Stimulated activated effector memory CD8-positive, alpha-beta T cell treated with anti-CD3 and anti-CD28 coated beads, Interleukin-12 subunit alpha, Interleukin-12 subunit beta, amount 100 ng/mL, for 72 hours (primary cell): ENCODE measurements around the gene SZT2.
A peak's percentile ranks its signal among the peaks of the same experiment; 100 is the strongest.

Source experiments
- ATAC-seq: fragments of 150-1000 bp; cut with Tn5 transposase; 2 replicates; pipeline ENCODE4 v1.10.0; 2021
- DNase-seq, 2 donors: peaks; one replicate each; pipeline ENCODE4 v3.0.0; 2021 to 2022; ENCODE audit warnings: low spot score in 2 of 2
- H3K27ac Mint-ChIP-seq: one replicate; pipeline ENCODE4 v1.8.0; 2022; ENCODE audit warnings: mild to moderate bottlenecking, mixed read lengths
- H3K36me3 Mint-ChIP-seq: one replicate; pipeline ENCODE4 v1.8.0; 2022; ENCODE audit warnings: mild to moderate bottlenecking, mixed read lengths
- H3K4me1 Mint-ChIP-seq: one replicate; pipeline ENCODE4 v1.8.0; 2022; ENCODE audit warnings: mixed read lengths
- H3K4me3 Mint-ChIP-seq: one replicate; pipeline ENCODE4 v1.8.0; 2022; ENCODE audit warnings: mild to moderate bottlenecking, mixed read lengths
- H3K9me3 Mint-ChIP-seq: one replicate; pipeline ENCODE4 v1.8.0; 2022; ENCODE audit warnings: mixed read lengths

Gene SZT2

GRCh38 chr1:43437031-43437973 lies 47.6 kb downstream of the SZT2 start:
- no peak for DNase-seq
- H3K4me3 Mint-ChIP-seq: no peak overlapping the region
- H3K27ac Mint-ChIP-seq: peak overlapping the region; percentile 34
- ATAC-seq: no peak
- H3K4me1 Mint-ChIP-seq: no peaks in the 10 kb centered on the region
- H3K36me3 Mint-ChIP-seq: peaks cover 64% of the 10 kb centered on the region
- no peaks in the 10 kb centered on the region for H3K9me3 Mint-ChIP-seq

DNA sequence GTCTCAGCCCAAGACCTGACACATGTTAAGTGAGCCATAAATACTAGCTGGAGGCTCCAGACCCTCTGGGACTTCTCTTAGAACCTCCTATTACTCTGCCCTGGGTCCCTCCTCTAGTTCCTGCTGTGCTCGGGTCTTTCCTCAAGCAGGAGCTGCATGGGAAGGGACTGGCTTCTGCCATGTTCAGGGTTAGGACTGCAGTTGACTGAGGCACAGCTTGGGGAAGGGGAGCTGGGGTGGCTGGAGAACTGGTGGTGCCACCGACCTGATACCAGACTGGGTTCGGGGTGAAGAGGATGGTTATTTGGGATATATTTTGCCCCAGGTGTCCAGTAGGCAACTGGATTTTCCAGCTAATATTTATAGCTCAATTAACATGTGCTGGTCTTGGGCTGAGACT lies 48.3 kb downstream of the SZT2 start:
- no peak for ATAC-seq
- no peaks in the 10 kb centered on the region for H3K4me1 Mint-ChIP-seq
- DNase-seq: no peak
- peaks cover 64% of the 10 kb centered on the region for H3K36me3 Mint-ChIP-seq
- peak overlapping the region; percentile 34 for H3K27ac Mint-ChIP-seq
- H3K9me3 Mint-ChIP-seq: no peaks in the 10 kb centered on the region
- no peak overlapping the region for H3K4me3 Mint-ChIP-seq

GRCh38 chr1:43438576-43438952 lies 48.9 kb downstream of the SZT2 start:
- no peaks in the 10 kb centered on the region for H3K4me1 Mint-ChIP-seq
- H3K36me3 Mint-ChIP-seq: peaks cover 64% of the 10 kb centered on the region
- no peak for ATAC-seq
- H3K9me3 Mint-ChIP-seq: no peaks in the 10 kb centered on the region
- H3K27ac Mint-ChIP-seq: peak overlapping the region; percentile 26
- no peak for DNase-seq
- no peak overlapping the region for H3K4me3 Mint-ChIP-seq

- ATAC-seq (no peak), DNase-seq (no peak)
- Mint-ChIP-seq H3K9me3 (no peaks in the 10 kb centered on the region), H3K27ac (peak overlapping the region; percentile 26), H3K36me3 (peaks cover 63% of the 10 kb centered on the region), H3K4me3 (no peak overlapping the region), H3K4me1 (no peaks in the 10 kb centered on the region)
Observed at GRCh38 chr1:43438953-43439581, 49.4 kb downstream of the SZT2 start.

- H3K4me1 Mint-ChIP-seq: no peaks in the 10 kb centered on the region
Observed at GRCh38 chr1:43439781-43440180, 50.1 kb downstream of the SZT2 start.

GRCh38 chr1:43440358-43440757 lies 50.7 kb downstream of the SZT2 start:
- Mint-ChIP-seq H3K4me1 (no peaks in the 10 kb centered on the region), H3K4me3 (no peak overlapping the region), H3K36me3 (peaks cover 63% of the 10 kb centered on the region), H3K9me3 (no peaks in the 10 kb centered on the region), H3K27ac (peak overlapping the region; percentile 72)
- DNase-seq (no peak), ATAC-seq (no peak)

More at GRCh38 chr1:43439781-43440180, 50.1 kb downstream of the SZT2 start:
- peaks cover 61% of the 10 kb centered on the region for H3K36me3 Mint-ChIP-seq
- H3K4me3 Mint-ChIP-seq: no peak overlapping the region
- no peaks in the 10 kb centered on the region for H3K9me3 Mint-ChIP-seq
- no peak for DNase-seq
- peak overlapping the region; percentile 26 for H3K27ac Mint-ChIP-seq
- ATAC-seq: no peak

GRCh38 chr1:43441166-43441893 lies 51.6 kb downstream of the SZT2 start:
- ATAC-seq: no peak
- no peak for DNase-seq
- no peak overlapping the region for H3K4me3 Mint-ChIP-seq
- H3K27ac Mint-ChIP-seq: peak overlapping the region; percentile 72
- no peaks in the 10 kb centered on the region for H3K9me3 Mint-ChIP-seq
- peaks cover 69% of the 10 kb centered on the region for H3K36me3 Mint-ChIP-seq
- no peaks in the 10 kb centered on the region for H3K4me1 Mint-ChIP-seq

DNA sequence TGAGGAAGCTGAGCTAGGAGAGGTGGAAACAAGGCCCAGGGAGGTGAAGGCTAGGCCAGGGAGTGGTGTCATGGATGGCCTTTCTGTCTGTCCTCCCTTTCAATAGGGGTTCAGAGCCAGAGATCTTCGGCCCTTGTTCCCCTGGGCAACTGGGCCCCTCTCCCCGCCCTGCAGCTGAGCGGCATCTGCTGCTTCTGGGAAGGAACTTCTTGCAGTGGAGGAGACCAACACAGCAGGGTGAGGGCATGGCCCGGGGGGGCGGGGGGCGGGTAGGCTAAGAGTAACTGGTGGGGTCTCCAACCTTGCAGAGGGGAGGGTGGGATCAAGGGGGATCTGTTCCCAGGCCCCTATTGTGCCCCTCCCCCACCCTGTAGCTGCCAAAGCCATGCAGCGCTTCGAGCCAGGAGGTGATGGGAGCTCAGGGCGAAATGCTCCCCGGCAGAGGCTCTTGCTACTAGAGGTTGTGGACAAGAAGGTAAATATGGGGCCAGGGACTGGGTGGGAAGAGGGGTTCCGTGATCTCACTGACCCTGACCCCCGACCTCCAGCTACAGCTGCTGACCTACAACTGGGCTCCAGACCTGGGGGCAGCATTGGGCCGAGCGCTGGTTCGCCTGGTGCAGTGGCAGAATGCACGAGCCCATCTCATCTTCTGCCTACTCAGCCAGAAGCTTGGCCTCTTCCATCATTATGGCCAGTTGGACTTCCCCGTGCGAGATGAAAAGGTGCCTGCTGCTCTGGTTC lies 52.4 kb downstream of the SZT2 start:
- Mint-ChIP-seq H3K27ac (peak overlapping the region; percentile 72), H3K9me3 (no peaks in the 10 kb centered on the region), H3K4me3 (no peak overlapping the region), H3K4me1 (no peaks in the 10 kb centered on the region), H3K36me3 (peaks cover 74% of the 10 kb centered on the region)
- ATAC-seq (no peak), DNase-seq (no peak)

GRCh38 chr1:43442756-43443155 lies 53.1 kb downstream of the SZT2 start:
- DNase-seq (no peak), ATAC-seq (no peak)
- peaks cover 81% of the 10 kb centered on the region for H3K36me3 Mint-ChIP-seq
- H3K9me3 Mint-ChIP-seq: no peaks in the 10 kb centered on the region
- H3K27ac Mint-ChIP-seq: no peak overlapping the region
- no peak overlapping the region for H3K4me3 Mint-ChIP-seq
- no peaks in the 10 kb centered on the region for H3K4me1 Mint-ChIP-seq

GRCh38 chr1:43443197-43443946 lies 53.7 kb downstream of the SZT2 start:
- Mint-ChIP-seq H3K9me3 (no peaks in the 10 kb centered on the region), H3K4me3 (no peak overlapping the region), H3K36me3 (peaks cover 87% of the 10 kb centered on the region), H3K27ac (peak overlapping the region; percentile 58), H3K4me1 (no peaks in the 10 kb centered on the region)
- DNase-seq (no peak), ATAC-seq (no peak)

GRCh38 chr1:43444151-43444828 lies 54.6 kb downstream of the SZT2 start:
- no peak for ATAC-seq
- Mint-ChIP-seq H3K36me3 (peaks cover 89% of the 10 kb centered on the region), H3K4me3 (no peak overlapping the region), H3K9me3 (no peaks in the 10 kb centered on the region), H3K4me1 (peaks cover 4% of the 10 kb centered on the region), H3K27ac (peak overlapping the region; percentile 58)
- no peak for DNase-seq

GRCh38 chr1:43444836-43445235 lies 55.1 kb downstream of the SZT2 start:
- ATAC-seq (no peak), DNase-seq (no peak)
- Mint-ChIP-seq H3K4me1 (peaks cover 6% of the 10 kb centered on the region), H3K27ac (peak overlapping the region; percentile 92), H3K36me3 (peaks cover 90% of the 10 kb centered on the region), H3K4me3 (no peak overlapping the region), H3K9me3 (no peaks in the 10 kb centered on the region)

DNA sequence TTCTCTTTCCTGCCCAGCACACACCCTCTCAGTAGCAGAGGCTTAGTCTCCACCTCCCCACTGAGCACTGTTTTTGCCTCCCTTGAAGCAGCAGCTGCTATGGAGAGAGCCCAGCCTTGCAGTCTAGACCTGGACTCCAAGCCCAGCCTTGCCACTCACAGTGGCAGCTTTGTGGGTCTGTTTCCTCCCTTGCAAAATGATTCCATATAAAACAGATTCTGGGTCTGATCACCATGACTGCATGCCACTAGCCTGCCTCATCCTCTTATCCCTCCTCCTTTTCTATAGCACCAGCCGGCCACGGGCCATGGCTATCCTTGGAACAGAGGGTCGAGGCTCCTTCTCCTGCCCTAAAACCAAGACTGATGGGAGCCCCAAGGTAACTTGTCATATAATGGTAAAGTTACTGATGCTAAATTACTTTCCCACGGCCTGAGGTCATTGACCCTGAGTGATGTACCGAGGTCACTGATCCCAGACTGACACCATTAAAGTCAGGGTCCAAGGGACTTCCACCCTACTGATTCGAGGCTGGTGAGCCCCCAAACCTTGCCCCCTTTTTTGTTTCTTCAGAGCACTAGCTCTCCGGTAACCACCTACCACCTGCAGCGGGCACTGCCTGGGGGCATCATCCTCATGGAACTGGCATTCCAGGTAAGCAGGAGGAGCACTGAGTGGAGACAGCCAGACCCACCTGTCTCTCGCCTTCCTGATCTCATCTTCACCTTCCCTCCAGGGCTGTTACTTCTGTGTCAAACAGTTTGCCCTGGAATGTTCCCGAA lies 56.1 kb downstream of the SZT2 start:
- no peak for DNase-seq
- no peak for ATAC-seq
- H3K9me3 Mint-ChIP-seq: no peaks in the 10 kb centered on the region
- H3K36me3 Mint-ChIP-seq: peaks cover 83% of the 10 kb centered on the region
- peaks cover 9% of the 10 kb centered on the region for H3K4me1 Mint-ChIP-seq
- peak overlapping the region; percentile 92 for H3K27ac Mint-ChIP-seq
- no peak overlapping the region for H3K4me3 Mint-ChIP-seq
